ENCODE measurements around the gene MYO9A. TPM values are rescaled to one million over a fixed set of nuclear protein-coding genes. Genes with fewer than 3 reads are reported as not detected.
A peak's percentile ranks its signal among the peaks of the same experiment; 100 is the strongest.

MYO9A gene
- total RNA-seq, 1 donor from 2014 or later = 41.8 TPM

- no peak overlapping the region for H3K4me3 Mint-ChIP-seq (ENCODE audit: unreplicated experiment)
- no peak for TF ChIP-seq CTCF (IDR thresholded peaks at IDR 0.05)
- H3K27me3 Mint-ChIP-seq (ENCODE audit: low read depth) = no peaks in the 10 kb centered on the region
- H3K36me3 Mint-ChIP-seq (ENCODE audit: low read depth) = no peaks in the 10 kb centered on the region
- peaks cover 25% of the 10 kb centered on the region for H3K4me1 Mint-ChIP-seq (ENCODE audit: low read depth)
- no peaks in the 10 kb centered on the region for H3K9me3 Mint-ChIP-seq (ENCODE audit: low read depth)
- no peak overlapping the region for H3K27ac Mint-ChIP-seq (ENCODE audit: unreplicated experiment)
- DNase-seq (ENCODE audit: low spot score) = no peak
Measured at GRCh38 chr15:71789616-71790015, 328.3 kb downstream of the MYO9A start.

- DNase-seq (ENCODE audit: low spot score) = no peak
- Mint-ChIP-seq H3K27ac (ENCODE audit: unreplicated experiment) (no peak overlapping the region), H3K9me3 (ENCODE audit: low read depth) (no peaks in the 10 kb centered on the region), H3K4me1 (ENCODE audit: low read depth) (peaks cover 25% of the 10 kb centered on the region), H3K27me3 (ENCODE audit: low read depth) (no peaks in the 10 kb centered on the region), H3K36me3 (ENCODE audit: low read depth) (no peaks in the 10 kb centered on the region), H3K4me3 (ENCODE audit: unreplicated experiment) (no peak overlapping the region)
- no peak for TF ChIP-seq CTCF (IDR thresholded peaks at IDR 0.05)
Measured at GRCh38 chr15:71788646-71789579, 329.0 kb downstream of the MYO9A start.

GRCh38 chr15:71786673-71787072, 331.3 kb downstream of the MYO9A start:
- no peak overlapping the region for H3K27ac Mint-ChIP-seq (ENCODE audit: unreplicated experiment)
- peaks cover 16% of the 10 kb centered on the region for H3K4me1 Mint-ChIP-seq (ENCODE audit: low read depth)
- no peaks in the 10 kb centered on the region for H3K36me3 Mint-ChIP-seq (ENCODE audit: low read depth)
- TF ChIP-seq CTCF (IDR thresholded peaks at IDR 0.05) = no peak
- H3K27me3 Mint-ChIP-seq (ENCODE audit: low read depth) = no peaks in the 10 kb centered on the region
- no peaks in the 10 kb centered on the region for H3K9me3 Mint-ChIP-seq (ENCODE audit: low read depth)
- DNase-seq (ENCODE audit: low spot score) = no peak
- no peak overlapping the region for H3K4me3 Mint-ChIP-seq (ENCODE audit: unreplicated experiment)

GRCh38 chr15:71785996-71786395, 332.0 kb downstream of the MYO9A start:
- TF ChIP-seq CTCF (IDR thresholded peaks at IDR 0.05) = no peak
- Mint-ChIP-seq H3K4me1 (ENCODE audit: low read depth) (peaks cover 11% of the 10 kb centered on the region), H3K27ac (ENCODE audit: unreplicated experiment) (no peak overlapping the region), H3K9me3 (ENCODE audit: low read depth) (no peaks in the 10 kb centered on the region), H3K4me3 (ENCODE audit: unreplicated experiment) (no peak overlapping the region), H3K27me3 (ENCODE audit: low read depth) (no peaks in the 10 kb centered on the region), H3K36me3 (ENCODE audit: low read depth) (no peaks in the 10 kb centered on the region)
- DNase-seq (ENCODE audit: low spot score) = no peak

GRCh38 chr15:71784719-71785118, 333.2 kb downstream of the MYO9A start:
- Mint-ChIP-seq H3K36me3 (ENCODE audit: low read depth) (no peaks in the 10 kb centered on the region), H3K27me3 (ENCODE audit: low read depth) (no peaks in the 10 kb centered on the region), H3K27ac (ENCODE audit: unreplicated experiment) (no peak overlapping the region), H3K9me3 (ENCODE audit: low read depth) (no peaks in the 10 kb centered on the region), H3K4me1 (ENCODE audit: low read depth) (peaks cover 12% of the 10 kb centered on the region), H3K4me3 (ENCODE audit: unreplicated experiment) (no peak overlapping the region)
- no peak for DNase-seq (ENCODE audit: low spot score)
- peak; percentile 64 for TF ChIP-seq CTCF (IDR thresholded peaks at IDR 0.05)

Measured in chondrocyte (in vitro differentiated cells).